BLaER1 (cell line): ENCODE results near the gene SIK1.
"Not testable (repeated sequence)": the region's sequence is repeated elsewhere in the genome, so short reads cannot be mapped to it uniquely, and the experiment has no call there.

Experiments used
- H3K27ac ChIP-seq: shearing (Covaris generic); formaldehyde crosslinking; 2 replicates; pipeline ENCODE4 v1.8.1; 2022
- H3K27me3 ChIP-seq: shearing (Covaris generic); formaldehyde crosslinking; 2 replicates; pipeline ENCODE4 v1.8.1; 2022
- H3K36me3 ChIP-seq: shearing (Covaris generic); formaldehyde crosslinking; 2 replicates; pipeline ENCODE4 v1.8.1; 2022
- H3K4me1 ChIP-seq: shearing (Covaris generic); formaldehyde crosslinking; 2 replicates; pipeline ENCODE4 v1.8.1; 2022
- H3K4me2 ChIP-seq: shearing (Covaris generic); formaldehyde crosslinking; 2 replicates; pipeline ENCODE4 v1.8.1; 2022
- H3K4me3 ChIP-seq: shearing (Covaris generic); formaldehyde crosslinking; 2 replicates; pipeline ENCODE4 v1.8.1; 2022
- H3K9ac ChIP-seq: shearing (Covaris generic); formaldehyde crosslinking; 2 replicates; pipeline ENCODE4 v1.8.1; 2022
- H3K9me3 ChIP-seq: shearing (Covaris generic); formaldehyde crosslinking; 2 replicates; pipeline ENCODE4 v1.8.1; 2022
- H4K20me1 ChIP-seq: shearing (Covaris generic); formaldehyde crosslinking; 2 replicates; pipeline ENCODE4 v1.8.1; 2022
- Cebpa-rat ChIP-seq: shearing (Covaris generic); IDR thresholded peaks from 2 replicates; pipeline ENCODE4 v1.8.1; 2022

SIK1 gene

DNA sequence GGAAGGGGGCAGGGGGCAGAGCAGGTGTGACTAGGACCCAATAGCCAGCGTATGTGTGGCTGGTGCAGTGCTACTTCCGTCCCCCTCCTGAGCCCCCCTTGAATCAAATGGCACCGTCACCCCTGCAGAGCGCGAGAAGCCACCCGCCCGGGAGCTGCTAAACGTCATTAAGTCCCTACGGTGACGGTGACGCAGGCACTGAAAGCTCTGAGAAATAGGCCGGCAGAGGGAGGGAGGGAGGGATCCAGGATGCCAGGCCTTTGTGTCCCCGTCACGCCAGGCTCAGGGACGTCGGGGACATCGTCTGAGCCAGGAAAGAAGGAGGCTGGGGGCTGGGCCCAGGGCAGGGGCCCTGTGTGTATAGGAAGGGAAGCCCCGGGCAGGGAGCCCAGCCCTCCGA lies 43.6 kb downstream of the SIK1 start:
- not testable (repeated sequence) for H3K27me3 ChIP-seq, H3K36me3 ChIP-seq, H3K4me3 ChIP-seq, H3K9ac ChIP-seq, H3K4me1 ChIP-seq, H3K9me3 ChIP-seq, H4K20me1 ChIP-seq, H3K4me2 ChIP-seq, H3K27ac ChIP-seq

DNA sequence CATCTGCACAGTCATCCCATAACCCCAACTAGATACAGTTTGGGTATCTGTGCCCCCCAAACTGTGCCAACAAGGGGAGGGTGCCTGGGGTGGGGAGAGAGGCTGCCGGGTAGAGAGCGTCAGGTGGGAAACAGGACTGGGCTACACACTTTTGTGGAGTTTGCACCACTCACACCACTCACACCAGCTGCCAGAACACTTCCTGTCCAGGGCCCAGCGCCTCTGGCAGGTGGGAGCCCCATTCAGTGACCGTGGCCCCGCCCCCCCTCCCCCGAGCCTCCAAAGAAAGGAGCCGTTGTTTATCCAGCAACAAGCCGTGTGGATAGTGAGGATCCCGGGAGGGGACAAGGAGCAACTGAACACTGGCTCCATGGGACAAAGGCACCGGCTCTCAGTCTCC lies 44.0 kb downstream of the SIK1 start:
- H3K9me3 ChIP-seq, H3K4me3 ChIP-seq, H3K9ac ChIP-seq, H3K27me3 ChIP-seq, H3K36me3 ChIP-seq, H3K4me1 ChIP-seq, H3K4me2 ChIP-seq, H4K20me1 ChIP-seq, H3K27ac ChIP-seq: not testable (repeated sequence)

DNA sequence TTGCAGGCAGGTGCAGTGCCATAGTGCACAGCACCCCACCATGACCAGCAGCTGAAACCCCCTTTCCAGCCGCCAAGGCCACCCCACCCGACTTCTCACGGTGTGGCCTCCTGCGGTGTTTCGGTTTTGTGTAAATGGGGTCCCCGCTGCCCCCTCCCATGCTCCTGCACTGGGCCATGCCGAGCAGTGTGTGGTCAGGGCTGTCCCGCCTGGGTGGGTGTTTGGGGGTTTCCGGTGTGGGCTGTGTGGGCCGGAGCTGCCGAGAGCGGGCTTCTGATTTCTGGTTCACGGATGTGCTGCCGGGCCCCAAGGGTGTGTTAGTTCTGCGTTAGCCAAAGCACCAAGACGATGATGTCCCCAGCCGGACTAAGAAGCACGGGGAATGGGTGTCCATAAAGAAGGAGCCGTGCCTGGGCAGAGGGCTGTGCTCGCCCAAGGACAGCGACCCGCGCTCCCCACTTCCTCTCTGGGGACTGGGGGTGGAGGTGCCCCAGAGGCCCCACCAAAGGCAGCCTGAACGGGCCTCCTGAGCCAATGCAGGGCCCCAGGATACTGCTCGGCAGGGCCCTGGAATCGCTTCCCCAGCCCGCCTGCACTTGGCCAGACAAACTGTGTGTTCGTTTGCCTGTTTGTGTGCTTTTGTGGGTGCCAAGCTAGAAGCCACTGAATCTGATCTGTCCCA lies 45.9 kb downstream of the SIK1 start:
- H3K4me2 ChIP-seq, H3K27ac ChIP-seq, H3K4me1 ChIP-seq, H4K20me1 ChIP-seq, H3K36me3 ChIP-seq, H3K9me3 ChIP-seq, H3K9ac ChIP-seq, H3K27me3 ChIP-seq, H3K4me3 ChIP-seq: not testable (repeated sequence)

DNA sequence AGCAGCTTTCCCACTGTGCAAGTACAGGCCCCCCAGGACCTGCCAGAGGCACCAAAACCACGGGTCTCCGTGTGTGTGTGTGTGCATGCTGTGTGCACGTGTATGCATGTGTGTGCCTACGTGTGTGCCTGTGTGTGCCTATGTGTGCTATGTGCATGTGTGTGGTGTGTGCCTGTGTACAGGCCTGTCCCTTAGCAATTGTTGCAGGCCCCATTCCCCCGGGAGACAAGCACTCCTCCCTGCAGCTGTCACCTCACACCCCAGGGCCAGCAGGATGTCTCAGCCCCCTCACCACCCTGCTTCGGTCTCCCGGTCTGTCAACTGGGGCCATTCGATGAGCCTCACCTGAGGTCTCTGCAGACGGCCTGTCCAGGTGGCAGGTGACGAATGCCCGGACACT lies 46.6 kb downstream of the SIK1 start:
- H3K4me1 ChIP-seq, H3K4me2 ChIP-seq, H3K36me3 ChIP-seq, H3K9ac ChIP-seq, H3K27ac ChIP-seq, H3K27me3 ChIP-seq, H4K20me1 ChIP-seq, H3K4me3 ChIP-seq, H3K9me3 ChIP-seq: not testable (repeated sequence)

DNA sequence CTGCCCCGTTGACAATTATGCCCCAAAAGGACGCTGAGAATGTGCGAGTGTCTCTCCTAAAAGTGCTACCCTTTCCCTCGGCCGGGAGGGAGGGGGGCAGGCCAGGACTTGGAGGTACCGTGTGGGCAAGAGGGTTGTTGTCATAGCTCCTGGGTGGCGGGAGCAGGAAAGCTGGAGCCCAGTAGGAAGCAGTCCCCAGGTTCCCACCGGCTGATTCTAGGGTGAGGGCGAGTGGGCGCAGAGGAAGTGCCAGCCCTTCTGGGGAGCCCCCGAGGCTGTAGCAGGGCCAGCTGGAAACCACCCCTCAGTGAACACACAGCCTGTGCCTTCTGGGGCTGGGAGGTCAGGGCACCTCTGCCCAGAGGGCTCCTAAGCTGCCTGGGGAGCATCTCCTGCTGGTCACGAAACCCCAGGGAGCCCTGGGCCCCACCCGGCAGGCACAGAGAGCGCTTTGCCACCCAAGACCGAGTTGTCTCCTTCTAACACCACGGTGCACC lies 47.3 kb downstream of the SIK1 start:
- H3K9ac ChIP-seq, H3K4me2 ChIP-seq, H3K4me1 ChIP-seq, H4K20me1 ChIP-seq, H3K27me3 ChIP-seq, H3K36me3 ChIP-seq, H3K9me3 ChIP-seq, H3K4me3 ChIP-seq, H3K27ac ChIP-seq: not testable (repeated sequence)

DNA sequence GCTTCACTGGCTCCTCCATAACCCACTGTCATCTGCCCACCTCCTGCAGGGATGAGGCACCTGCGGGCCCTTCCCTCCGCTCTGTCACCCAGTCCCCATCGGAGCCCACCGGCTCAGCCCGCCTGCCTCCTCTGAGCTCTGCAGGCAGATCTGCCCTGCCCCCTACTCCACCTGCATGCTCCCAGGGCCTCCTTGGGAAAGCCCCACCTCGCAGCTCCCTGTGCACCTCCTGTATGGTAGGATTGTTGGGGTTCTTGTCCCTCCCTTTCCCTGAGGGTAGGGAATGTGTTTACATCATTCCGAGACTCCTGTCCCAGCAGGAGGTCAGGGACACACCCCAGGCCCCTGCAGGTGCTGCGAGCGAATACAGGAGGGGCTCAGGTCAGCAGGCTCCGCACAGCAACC lies 50.5 kb downstream of the SIK1 start:
- H3K27ac ChIP-seq: no peak overlapping the region
- no peak for TF ChIP-seq Cebpa-rat
- H3K9me3 ChIP-seq: no peaks in the 10 kb centered on the region
- H3K4me1 ChIP-seq: peaks cover 12% of the 10 kb centered on the region
- no peak overlapping the region for H3K4me3 ChIP-seq
- no peak overlapping the region for H3K4me2 ChIP-seq
- no peaks in the 10 kb centered on the region for H3K36me3 ChIP-seq
- no peaks in the 10 kb centered on the region for H4K20me1 ChIP-seq
- H3K27me3 ChIP-seq: no peaks in the 10 kb centered on the region
- no peak overlapping the region for H3K9ac ChIP-seq

DNA sequence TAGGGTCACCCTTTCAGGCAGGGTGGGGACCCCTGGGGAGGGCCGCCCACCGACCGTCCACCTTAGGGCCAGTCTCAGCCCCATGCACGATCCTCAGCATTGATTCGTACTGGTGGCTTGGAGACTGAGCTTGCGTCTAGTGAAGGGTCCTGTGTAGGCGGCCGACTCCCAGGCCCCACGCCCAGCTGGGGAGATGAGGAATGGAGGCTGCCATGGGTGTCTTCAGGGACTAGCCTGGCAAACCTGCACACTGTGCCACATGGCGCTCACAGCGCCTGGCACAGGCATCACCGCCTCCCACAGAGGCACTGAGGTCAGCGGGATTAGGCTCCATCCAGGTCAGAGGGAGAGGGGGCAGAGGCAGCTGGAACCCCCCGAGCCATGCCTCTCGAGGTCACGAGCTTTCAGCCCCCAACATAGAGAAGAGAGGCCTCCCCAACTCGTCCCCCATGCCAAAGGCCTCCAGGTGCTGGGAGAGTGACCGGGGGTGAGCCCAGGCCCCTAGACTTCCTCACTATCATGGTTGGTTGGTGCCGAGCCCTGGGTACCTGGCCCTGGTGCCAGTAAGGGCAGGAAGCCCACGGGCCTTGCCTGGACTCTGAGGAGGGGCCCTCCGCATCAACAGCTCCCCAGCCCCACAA lies 51.0 kb downstream of the SIK1 start:
- no peak overlapping the region for H3K9ac ChIP-seq
- H3K27me3 ChIP-seq: no peaks in the 10 kb centered on the region
- no peak for TF ChIP-seq Cebpa-rat

DNA sequence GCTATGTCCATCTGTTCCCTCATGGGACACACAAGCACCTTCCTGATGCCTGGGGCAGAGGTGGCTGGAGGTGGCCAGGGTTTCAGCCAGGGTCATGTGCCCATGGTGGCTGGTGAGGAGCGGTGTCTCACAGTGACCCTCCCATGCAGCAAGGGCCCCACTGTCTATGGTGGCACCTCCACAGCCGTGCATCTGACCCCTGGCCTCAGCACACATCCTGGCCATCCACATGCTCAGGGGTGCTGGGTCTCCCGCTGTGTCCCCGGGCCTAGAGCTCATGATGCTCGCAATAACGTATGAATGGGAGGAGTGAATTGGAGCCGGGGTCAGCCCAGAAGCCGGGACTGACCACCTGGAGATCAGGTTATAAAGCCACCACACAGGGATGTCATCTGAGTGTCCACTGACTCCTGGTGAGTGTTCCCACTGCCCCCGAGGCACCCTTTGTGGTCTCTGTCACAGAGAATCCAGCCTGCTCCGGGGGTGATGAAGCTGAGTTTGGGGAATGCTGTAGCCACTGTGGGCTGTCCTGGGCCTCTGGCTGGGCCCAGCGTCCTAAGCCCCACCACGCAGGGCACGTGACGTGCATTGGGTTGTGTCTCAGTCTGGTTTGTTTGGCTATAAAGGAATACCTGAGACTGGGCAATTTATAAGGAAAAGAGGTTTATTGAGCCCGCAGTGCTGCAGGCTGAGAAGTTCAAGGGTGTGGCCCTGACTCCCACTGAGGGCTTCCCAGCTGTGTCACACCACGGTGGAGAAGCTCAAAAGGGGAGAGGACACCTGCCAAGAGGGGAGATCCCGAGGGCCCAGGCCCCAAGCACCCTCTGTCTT lies 51.7 kb downstream of the SIK1 start:
- Histone ChIP-seq H3K9me3 (no peaks in the 10 kb centered on the region), H3K4me2 (no peak overlapping the region)

More for the DNA sequence above, 51.0 kb downstream of the SIK1 start:
- peaks cover 14% of the 10 kb centered on the region for H3K4me1 ChIP-seq
- no peak overlapping the region for H3K27ac ChIP-seq
- no peak overlapping the region for H3K4me2 ChIP-seq
- H3K9me3 ChIP-seq: no peaks in the 10 kb centered on the region
- H4K20me1 ChIP-seq: no peaks in the 10 kb centered on the region
- no peaks in the 10 kb centered on the region for H3K36me3 ChIP-seq
- no peak overlapping the region for H3K4me3 ChIP-seq

DNA sequence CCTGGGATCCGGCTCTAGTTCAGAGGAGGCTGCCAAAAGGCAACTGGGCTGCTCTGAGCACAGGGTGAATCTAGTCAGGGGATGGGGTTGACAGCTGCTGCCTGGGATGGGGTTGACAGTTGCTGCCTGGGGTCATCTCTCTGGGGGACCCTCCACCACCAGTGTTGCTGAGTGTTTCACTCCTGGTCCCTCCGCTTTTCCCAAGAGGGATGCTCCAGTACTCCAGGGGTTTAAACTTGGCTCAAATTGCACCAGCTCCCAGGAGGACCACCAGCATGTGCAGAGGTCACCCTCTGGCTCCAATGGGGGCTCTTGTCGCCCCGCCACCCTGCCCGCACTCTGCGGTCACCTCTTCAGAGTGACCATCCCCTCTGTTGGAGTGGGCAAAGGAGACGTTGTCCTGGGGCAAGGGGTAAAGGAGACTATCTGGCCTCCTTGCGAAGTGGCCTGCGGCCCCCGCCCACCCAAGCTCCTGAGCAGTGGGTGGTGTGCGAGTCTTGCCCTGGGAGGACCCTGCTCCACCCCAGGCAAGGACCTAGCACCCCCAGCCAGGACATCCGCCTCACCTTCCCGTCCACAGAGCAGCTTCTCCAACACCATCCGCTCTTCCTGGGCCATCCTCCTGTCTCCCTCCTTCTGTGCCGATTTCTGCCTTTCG lies 52.6 kb downstream of the SIK1 start:
- H3K27ac ChIP-seq: no peak overlapping the region
- H3K36me3 ChIP-seq: no peaks in the 10 kb centered on the region
- peak overlapping the region; percentile 22; the same call in 1 of the 2 replicates for H3K4me2 ChIP-seq
- no peaks in the 10 kb centered on the region for H3K27me3 ChIP-seq
- no peak overlapping the region for H3K4me3 ChIP-seq
- H3K4me1 ChIP-seq: peaks cover 30% of the 10 kb centered on the region
- no peaks in the 10 kb centered on the region for H3K9me3 ChIP-seq
- no peaks in the 10 kb centered on the region for H4K20me1 ChIP-seq
- no peak overlapping the region for H3K9ac ChIP-seq
- no peak for TF ChIP-seq Cebpa-rat

More for the DNA sequence above, 51.7 kb downstream of the SIK1 start:
- no peaks in the 10 kb centered on the region for H3K27me3 ChIP-seq
- no peak overlapping the region for H3K27ac ChIP-seq
- H3K4me1 ChIP-seq: peaks cover 21% of the 10 kb centered on the region
- no peaks in the 10 kb centered on the region for H3K36me3 ChIP-seq
- no peak overlapping the region for H3K9ac ChIP-seq
- no peak overlapping the region for H3K4me3 ChIP-seq
- no peaks in the 10 kb centered on the region for H4K20me1 ChIP-seq
- no peak for TF ChIP-seq Cebpa-rat
